Parathyroid adenoma (tissue), 2 donors: ENCODE data around the gene ATP8B4.

Source experiments
- H2AFZ ChIP-seq: fragments of 300-600 bp; sonication (generic); one replicate; pipeline ENCODE4 v1.7.0; 2017; ENCODE audit warnings: antibody characterized with exemption, mild to moderate bottlenecking
- H3K27ac ChIP-seq: fragments of 300-600 bp; sonication (generic); one replicate; pipeline ENCODE4 v1.7.0; 2017
- H3K27me3 ChIP-seq: fragments of 300-600 bp; sonication (generic); one replicate; pipeline ENCODE4 v1.7.0; 2017; ENCODE audit warnings: low read length; ENCODE audit not compliant: control insufficient read depth, insufficient read depth
- H3K36me3 ChIP-seq: fragments of 300-600 bp; sonication (generic); one replicate; pipeline ENCODE4 v1.7.0; 2017; ENCODE audit warnings: low read length; ENCODE audit not compliant: control insufficient read depth, insufficient read depth
- H3K4me1 ChIP-seq: fragments of 300-600 bp; sonication (generic); one replicate; pipeline ENCODE4 v1.7.0; 2017; ENCODE audit warnings: control low read depth
- H3K4me2 ChIP-seq: fragments of 300-600 bp; sonication (generic); one replicate; pipeline ENCODE4 v1.7.0; 2017; ENCODE audit warnings: low read length
- H3K4me3 ChIP-seq: fragments of 300-600 bp; sonication (generic); one replicate; pipeline ENCODE4 v1.7.0; 2017; ENCODE audit warnings: low read depth, low read length
- H3K79me2 ChIP-seq: fragments of 300-600 bp; sonication (generic); one replicate; pipeline ENCODE4 v1.7.0; 2017; ENCODE audit warnings: control low read depth
- H3K9ac ChIP-seq: fragments of 300-600 bp; sonication (generic); one replicate; pipeline ENCODE4 v1.7.0; 2017; ENCODE audit warnings: mild to moderate bottlenecking
- H3K9me3 ChIP-seq: fragments of 300-600 bp; sonication (generic); one replicate; pipeline ENCODE4 v1.7.0; 2017; ENCODE audit warnings: low read length; ENCODE audit not compliant: control insufficient read depth
- TF ChIP-seq, protein P1 (sequence below): fragments of 300-600 bp; sonication (generic); IDR thresholded peaks from one replicate; pipeline ENCODE4 v1.7.0; 2017; ENCODE audit warnings: antibody characterized with exemption, mild to moderate bottlenecking
- donor health status: primary hyperparathyroidism.

The ATP8B4 gene

DNA sequence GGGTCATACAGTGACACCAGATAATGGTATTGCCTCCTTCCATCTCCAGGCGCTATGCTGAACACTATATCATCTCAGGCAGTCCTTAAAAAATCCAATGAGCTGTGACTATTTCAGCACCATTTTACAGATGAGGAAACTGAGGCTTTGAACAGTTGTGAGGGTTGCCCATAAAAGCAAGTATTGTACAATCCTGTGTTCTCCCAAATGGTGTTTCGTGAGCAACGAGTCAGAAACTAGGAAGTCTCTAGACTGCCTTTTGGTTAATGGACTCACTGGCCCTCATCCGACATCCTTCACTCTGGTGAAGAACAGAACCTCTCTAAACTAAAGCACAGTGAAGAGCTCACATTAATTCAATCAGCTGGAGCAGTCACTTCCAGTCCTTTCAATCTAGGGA lies 61.8 kb downstream of the ATP8B4 start:
- H3K36me3 ChIP-seq: no peaks in the 10 kb centered on the region
- H3K79me2 ChIP-seq: no peaks in the 10 kb centered on the region
- TF ChIP-seq, protein P1, sequence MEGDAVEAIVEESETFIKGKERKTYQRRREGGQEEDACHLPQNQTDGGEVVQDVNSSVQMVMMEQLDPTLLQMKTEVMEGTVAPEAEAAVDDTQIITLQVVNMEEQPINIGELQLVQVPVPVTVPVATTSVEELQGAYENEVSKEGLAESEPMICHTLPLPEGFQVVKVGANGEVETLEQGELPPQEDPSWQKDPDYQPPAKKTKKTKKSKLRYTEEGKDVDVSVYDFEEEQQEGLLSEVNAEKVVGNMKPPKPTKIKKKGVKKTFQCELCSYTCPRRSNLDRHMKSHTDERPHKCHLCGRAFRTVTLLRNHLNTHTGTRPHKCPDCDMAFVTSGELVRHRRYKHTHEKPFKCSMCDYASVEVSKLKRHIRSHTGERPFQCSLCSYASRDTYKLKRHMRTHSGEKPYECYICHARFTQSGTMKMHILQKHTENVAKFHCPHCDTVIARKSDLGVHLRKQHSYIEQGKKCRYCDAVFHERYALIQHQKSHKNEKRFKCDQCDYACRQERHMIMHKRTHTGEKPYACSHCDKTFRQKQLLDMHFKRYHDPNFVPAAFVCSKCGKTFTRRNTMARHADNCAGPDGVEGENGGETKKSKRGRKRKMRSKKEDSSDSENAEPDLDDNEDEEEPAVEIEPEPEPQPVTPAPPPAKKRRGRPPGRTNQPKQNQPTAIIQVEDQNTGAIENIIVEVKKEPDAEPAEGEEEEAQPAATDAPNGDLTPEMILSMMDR: no peak
- no peaks in the 10 kb centered on the region for H3K27me3 ChIP-seq
- H3K9ac ChIP-seq: no peak overlapping the region
- H3K4me3 ChIP-seq: no peak overlapping the region
- no peak overlapping the region for H3K4me2 ChIP-seq
- H3K27ac ChIP-seq: no peak overlapping the region
- H2AFZ ChIP-seq: no peak overlapping the region
- no peaks in the 10 kb centered on the region for H3K9me3 ChIP-seq
- H3K4me1 ChIP-seq: no peaks in the 10 kb centered on the region

DNA sequence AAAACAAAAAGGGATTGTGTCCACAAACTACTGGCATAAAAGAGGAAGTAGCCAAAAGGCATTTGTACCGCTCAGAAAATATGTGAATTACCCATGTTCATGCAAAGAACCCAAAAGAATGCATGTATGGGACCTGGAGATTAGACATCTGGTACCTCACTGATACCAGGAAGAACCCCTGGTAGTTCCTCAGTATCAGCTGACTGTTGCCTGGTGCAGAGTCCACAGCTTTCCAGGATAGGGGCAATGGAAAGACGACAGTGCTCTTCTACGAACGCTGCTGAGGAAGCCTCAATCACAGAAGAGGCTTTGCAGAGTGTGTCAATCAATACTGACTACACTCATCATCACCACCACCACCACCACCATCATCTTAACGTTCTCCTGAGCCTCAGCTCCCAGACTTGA lies 63.3 kb downstream of the ATP8B4 start:
- H3K27ac ChIP-seq: no peak overlapping the region
- no peaks in the 10 kb centered on the region for H3K4me1 ChIP-seq
- no peak overlapping the region for H3K4me3 ChIP-seq
- no peak overlapping the region for H3K9ac ChIP-seq
- H3K4me2 ChIP-seq: no peak overlapping the region
- H2AFZ ChIP-seq: no peak overlapping the region
- no peaks in the 10 kb centered on the region for H3K9me3 ChIP-seq
- H3K27me3 ChIP-seq: no peaks in the 10 kb centered on the region
- H3K36me3 ChIP-seq: no peaks in the 10 kb centered on the region
- TF ChIP-seq, protein P1: no peak
- no peaks in the 10 kb centered on the region for H3K79me2 ChIP-seq

DNA sequence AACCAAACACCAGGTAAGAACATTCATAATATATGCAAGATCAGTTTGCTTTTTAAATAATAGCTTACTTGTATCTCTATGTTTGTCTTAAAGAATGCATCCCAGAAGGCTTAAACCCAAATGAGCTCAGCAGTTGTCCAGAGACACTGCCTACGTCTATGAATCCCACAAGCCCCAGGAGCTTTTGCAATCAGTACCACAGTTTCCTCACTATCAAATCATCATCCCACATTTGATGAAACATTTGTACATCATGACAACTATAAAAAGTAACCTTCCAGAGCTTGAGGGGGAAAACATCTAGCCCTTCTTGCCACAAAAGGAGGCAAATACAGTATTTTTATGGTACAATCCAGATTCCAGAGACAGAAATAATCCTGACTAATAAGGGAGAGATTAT lies 63.7 kb downstream of the ATP8B4 start:
- TF ChIP-seq, protein P1: no peak
- Histone ChIP-seq H3K4me1 (no peaks in the 10 kb centered on the region), H3K4me3 (no peak overlapping the region)

DNA sequence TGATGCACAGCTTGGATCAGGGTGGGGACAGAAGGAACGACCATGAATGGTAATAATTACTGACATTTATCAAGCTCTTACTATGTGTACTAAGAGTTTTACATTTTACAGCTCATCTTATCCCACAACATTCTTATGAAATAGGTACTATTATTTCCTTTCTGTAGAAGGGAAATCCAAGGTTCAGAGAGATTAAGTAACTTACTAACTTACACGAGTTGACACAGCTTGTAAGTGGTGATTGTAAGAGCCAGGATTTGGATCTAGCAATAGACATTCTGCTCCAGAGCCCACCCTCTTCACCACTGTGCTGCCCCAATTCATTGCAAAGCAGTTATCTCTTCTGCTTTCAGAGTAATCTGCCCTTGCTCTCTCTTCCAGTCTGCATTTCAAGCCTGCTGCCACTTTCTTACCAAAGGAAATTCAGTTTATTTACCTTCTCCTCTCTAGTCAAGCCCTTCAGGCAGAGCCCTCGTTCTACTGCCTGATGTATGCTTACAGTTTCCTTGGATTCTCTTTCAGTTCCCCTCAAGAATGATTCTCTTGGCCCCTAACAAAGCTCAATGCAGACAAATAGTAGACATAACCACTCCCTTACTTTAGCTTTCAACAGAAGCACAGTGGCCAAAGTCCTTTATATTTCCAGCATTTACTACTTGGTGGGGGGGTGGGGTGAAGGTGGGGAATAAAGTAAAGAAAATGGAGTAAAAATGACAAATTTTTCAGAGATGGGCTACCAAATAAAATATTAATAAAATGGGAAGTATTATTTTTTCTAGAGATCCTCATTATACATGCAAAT lies 65.8 kb downstream of the ATP8B4 start:
- H3K27ac ChIP-seq: no peak overlapping the region
- H3K27me3 ChIP-seq: no peaks in the 10 kb centered on the region
- H3K9ac ChIP-seq: no peak overlapping the region
- TF ChIP-seq, protein P1: no peak
- H2AFZ ChIP-seq: no peak overlapping the region
- H3K4me1 ChIP-seq: no peaks in the 10 kb centered on the region
- H3K36me3 ChIP-seq: no peaks in the 10 kb centered on the region
- H3K4me3 ChIP-seq: no peak overlapping the region
- H3K9me3 ChIP-seq: no peaks in the 10 kb centered on the region
- H3K4me2 ChIP-seq: no peak overlapping the region
- H3K79me2 ChIP-seq: no peaks in the 10 kb centered on the region

More for the DNA sequence above, 63.7 kb downstream of the ATP8B4 start:
- Histone ChIP-seq H2AFZ (no peak overlapping the region), H3K27ac (peak overlapping the region; percentile 11), H3K27me3 (no peaks in the 10 kb centered on the region), H3K4me2 (no peak overlapping the region), H3K79me2 (no peaks in the 10 kb centered on the region), H3K9me3 (no peaks in the 10 kb centered on the region), H3K9ac (no peak overlapping the region), H3K36me3 (no peaks in the 10 kb centered on the region)
